ENCODE measurements around the gene OR10J1. TPM values are rescaled to one million over a fixed set of nuclear protein-coding genes. Genes with fewer than 3 reads are reported as not detected.

Gene OR10J1
- total RNA-seq, 4 donors from 2014 or later = not detected

Other genes with a start within 250 kb of the OR10J1 start
- gene ACKR1, start 234.8 kb upstream of the OR10J1 start, total RNA-seq = 100 to 1,000 TPM in 2 of 4 donors, 10 to 100 TPM in 2; 72.3 to 360 (median 125) TPM
- not detected for gene FCER1A, start 137.4 kb upstream of the OR10J1 start, total RNA-seq
- not detected for gene OR10J4, start 7.5 kb upstream of the OR10J1 start, total RNA-seq
- not detected for gene OR10J5, start 96.3 kb downstream of the OR10J1 start, total RNA-seq
- gene APCS, start 148.1 kb downstream of the OR10J1 start, total RNA-seq = not detected